HG02970 (cell line): ENCODE results near the gene KIF1A.

Experiments
- ATAC-seq: cut with Tn5 transposase; IDR thresholded peaks from one replicate; pipeline ENCODE4 v1.9.1; 2021; ENCODE audit warnings: mild to moderate bottlenecking, moderate library complexity, moderate number of reproducible peaks; ENCODE audit not compliant: unreplicated experiment, low FRiP score

The KIF1A gene

GRCh38 chr2:240799033-240799820, 20.8 kb downstream of the KIF1A start:
- no peak for ATAC-seq

DNA sequence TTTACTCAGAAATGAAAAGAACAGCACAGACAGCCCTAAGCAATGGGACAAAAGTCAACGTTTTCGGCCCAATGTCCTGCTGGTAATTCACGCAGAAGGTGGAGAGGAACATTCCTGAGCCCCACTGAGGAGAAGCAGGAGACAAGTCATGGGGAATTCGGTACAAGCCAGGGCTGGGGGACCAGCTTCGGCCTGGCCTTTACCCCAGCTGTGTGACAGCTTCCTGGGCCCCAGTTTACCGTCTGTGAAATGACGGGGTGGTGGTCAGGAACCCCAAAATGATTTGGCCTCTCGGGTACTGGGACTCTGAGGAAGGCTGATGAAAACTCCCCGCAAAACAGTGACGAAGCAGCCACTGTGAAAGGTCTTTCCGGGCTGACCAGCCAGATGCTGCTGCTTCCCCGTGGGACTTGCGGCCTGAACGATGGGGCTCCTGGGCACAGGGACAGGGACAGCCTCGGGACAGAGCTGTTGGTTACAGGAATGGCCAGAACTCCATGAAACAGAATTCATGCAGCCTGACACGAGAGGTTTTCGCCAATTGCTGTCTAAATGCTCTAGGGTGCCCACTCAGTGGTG, 21.6 kb downstream of the KIF1A start:
- no peak for ATAC-seq

DNA sequence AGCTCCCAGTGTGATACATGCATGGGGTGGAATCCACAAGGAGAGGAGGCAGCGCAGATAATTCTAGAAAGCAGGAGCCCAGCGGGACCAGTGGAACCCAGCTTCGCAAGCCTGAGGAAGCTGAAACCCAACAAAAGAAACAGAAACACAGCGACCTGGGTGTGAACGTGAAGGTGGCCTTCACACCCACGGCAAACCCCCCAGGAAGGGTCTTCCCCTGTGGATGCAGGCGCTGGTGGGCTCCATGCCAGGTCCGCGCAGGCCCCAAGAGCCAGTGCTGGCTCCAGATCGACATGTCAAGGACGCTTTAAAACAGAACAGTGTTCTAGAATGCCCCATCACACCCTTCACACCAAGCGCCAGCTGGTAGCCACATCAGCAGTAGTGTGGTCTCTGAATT, 22.1 kb downstream of the KIF1A start:
- no peak for ATAC-seq

DNA sequence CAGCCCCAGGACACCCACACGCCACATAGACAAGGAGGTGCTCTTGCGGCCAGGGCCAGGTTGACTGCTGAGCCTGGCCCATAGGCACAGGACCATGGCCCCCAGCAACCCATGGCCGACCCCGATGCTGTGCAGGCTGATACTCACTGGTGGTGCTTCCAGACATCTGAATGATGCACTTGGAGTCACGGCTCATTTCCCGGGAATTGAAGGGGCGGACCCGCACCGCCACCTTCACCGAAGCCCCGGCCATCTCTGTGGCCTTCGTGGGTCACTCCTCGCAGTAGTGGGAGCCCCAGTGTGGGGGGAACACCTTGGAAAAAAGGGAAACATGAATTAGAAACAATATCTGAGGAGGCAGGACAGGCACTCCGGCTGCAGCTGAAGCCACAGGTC, 22.5 kb downstream of the KIF1A start:
- no peak for ATAC-seq

GRCh38 chr2:240796543-240797499, 23.2 kb downstream of the KIF1A start:
- no peak for ATAC-seq

GRCh38 chr2:240795916-240796510, 24.0 kb downstream of the KIF1A start:
- no peak for ATAC-seq

GRCh38 chr2:240795454-240795853, 24.6 kb downstream of the KIF1A start:
- no peak for ATAC-seq

GRCh38 chr2:240794178-240794721, 25.8 kb downstream of the KIF1A start:
- no peak for ATAC-seq

GRCh38 chr2:240793313-240794177, 26.5 kb downstream of the KIF1A start:
- no peak for ATAC-seq

DNA sequence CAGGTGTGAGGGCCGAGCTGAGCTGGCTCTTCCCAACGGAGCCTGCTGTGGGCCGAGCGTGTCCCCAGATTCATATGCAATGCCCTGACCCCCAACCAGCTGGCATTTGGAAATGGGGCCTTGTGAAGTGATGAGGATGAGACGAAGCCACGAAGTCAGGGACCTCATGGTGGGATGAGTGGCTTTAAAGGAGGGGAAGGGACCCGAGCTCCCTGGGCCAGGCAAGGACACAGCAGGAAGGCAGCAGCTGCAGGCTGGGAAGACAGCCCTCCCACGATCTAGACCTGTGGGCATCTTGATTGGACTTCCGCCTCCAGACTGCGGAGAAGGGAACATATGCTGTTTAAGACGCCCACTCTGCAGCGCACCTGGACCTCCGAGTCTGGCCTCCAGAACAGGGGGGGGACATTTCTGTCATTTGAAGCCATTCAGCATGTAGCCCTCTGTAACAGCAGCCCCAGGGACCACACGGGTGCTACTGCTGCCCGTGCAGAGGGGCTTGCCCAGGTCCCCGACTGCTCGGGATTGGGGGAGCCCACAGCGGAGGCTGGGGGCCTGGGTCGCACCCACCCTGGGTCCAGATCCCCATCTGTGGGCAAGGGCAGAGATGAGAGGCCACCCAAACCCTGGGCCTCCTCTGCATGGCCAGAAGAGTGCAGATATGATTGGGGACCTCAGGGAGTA, 27.2 kb downstream of the KIF1A start:
- ATAC-seq, result no peak

GRCh38 chr2:240791821-240792628, 28.0 kb downstream of the KIF1A start:
- no peak for ATAC-seq

GRCh38 chr2:240791221-240791800, 28.7 kb downstream of the KIF1A start:
- no peak for ATAC-seq

GRCh38 chr2:240790370-240791220, 29.4 kb downstream of the KIF1A start:
- no peak for ATAC-seq

GRCh38 chr2:240789501-240790369, 30.3 kb downstream of the KIF1A start:
- no peak for ATAC-seq

DNA sequence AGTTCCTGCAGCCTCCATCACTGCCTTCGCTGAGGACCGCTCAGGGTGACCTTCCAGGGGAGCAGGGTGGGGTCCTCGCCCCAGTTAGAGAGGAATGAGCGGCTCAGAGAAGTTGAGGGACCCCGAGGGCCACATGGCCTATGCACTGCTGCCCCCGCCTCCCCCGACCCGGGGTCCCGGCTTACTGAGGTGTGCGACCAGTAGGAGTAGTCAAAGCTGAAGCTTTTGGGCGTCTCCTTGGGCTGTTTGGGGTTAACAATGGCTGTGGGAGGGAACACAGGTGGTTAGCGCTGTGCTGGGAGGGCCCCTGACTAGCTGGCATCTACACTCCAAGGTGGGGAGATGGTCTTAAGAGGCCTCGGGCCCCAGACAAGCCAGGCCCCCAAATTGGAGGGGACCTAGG, 31.0 kb downstream of the KIF1A start:
- ATAC-seq, result no peak

DNA sequence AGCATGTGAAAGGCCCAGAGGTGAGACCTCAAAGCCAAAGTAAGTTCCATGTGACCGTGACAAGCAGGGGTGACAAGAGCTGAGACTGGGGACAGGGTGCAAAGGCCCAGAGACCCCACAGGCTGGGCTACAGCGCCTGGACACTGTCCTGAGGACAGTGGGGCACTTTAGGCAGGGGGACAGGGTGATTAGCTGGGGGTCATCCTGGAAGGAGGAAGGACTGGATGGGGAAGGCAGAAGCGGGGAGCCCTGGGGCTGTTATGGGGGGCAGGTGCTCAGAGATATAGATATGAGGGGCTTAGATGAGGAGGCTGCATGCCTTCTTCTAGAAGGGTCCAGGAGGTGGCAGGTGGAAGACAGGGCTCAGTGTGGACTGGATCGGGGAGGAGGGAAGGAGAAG, 31.5 kb downstream of the KIF1A start:
- ATAC-seq, result no peak
